ENCODE data around the gene PTPRH. TPM values are rescaled to one million over a fixed set of nuclear protein-coding genes. Genes with fewer than 3 reads are reported as not detected.
"Not testable (repeated sequence)": the region's sequence is repeated elsewhere in the genome, so short reads cannot be mapped to it uniquely, and the experiment has no call there.

PTPRH gene
- total RNA-seq, 4 donors from 2014 or later, result 0.42 to 2.7 (median 1.4) TPM

GRCh38 chr19:55213547-55213946 lies 4.2 kb upstream of the PTPRH start:
- Histone ChIP-seq H3K4me1 (peaks cover 17 to 33% (median 26%) of the 10 kb centered on the region in 4 donors), H3K4me3 (no peak overlapping the region), H3K9me3 (peaks cover 0 to 11% (median 7%) of the 10 kb centered on the region in 4 donors), H3K27me3 (peaks cover 0 to 66% (median 2%) of the 10 kb centered on the region in 4 donors), H3K36me3 (no peaks in the 10 kb centered on the region), H3K27ac (replicated peaks in 1 of 4) (no peak overlapping the region)
- TF ChIP-seq POLR2AphosphoS5 (IDR thresholded peaks at IDR 0.05), result no peak
- TF ChIP-seq EP300 (IDR thresholded peaks at IDR 0.05), result no peak
- TF ChIP-seq POLR2A (IDR thresholded peaks at IDR 0.05; ENCODE audit: low read depth), result no peak
- TF ChIP-seq CTCF (IDR thresholded peaks at IDR 0.05), result no peak
- intact Hi-C loops (cut with DNase I), result no loop called here
- 88% methylated on average over 7 of the region's 7 CpGs for WGBS
- DNase-seq (ENCODE audit: extremely low spot score), result no peak

- intact Hi-C loops (cut with DNase I), result no loop called here
- WGBS, result 90% methylated on average over 2 of the region's 3 CpGs
- Histone ChIP-seq H3K27ac (replicated peaks in 1 of 4) (no peak overlapping the region), H3K4me3 (no peak overlapping the region), H3K9me3 (peaks cover 0 to 11% (median 7%) of the 10 kb centered on the region in 4 donors), H3K27me3 (peaks cover 0 to 66% (median 2%) of the 10 kb centered on the region in 4 donors), H3K36me3 (no peaks in the 10 kb centered on the region), H3K4me1 (peaks cover 17 to 33% (median 26%) of the 10 kb centered on the region in 4 donors)
- DNase-seq (ENCODE audit: extremely low spot score), result no peak
- TF ChIP-seq POLR2A (IDR thresholded peaks at IDR 0.05; ENCODE audit: low read depth) (no peak), EP300 (IDR thresholded peaks at IDR 0.05) (no peak), CTCF (IDR thresholded peaks at IDR 0.05) (no peak), POLR2AphosphoS5 (IDR thresholded peaks at IDR 0.05) (no peak)
These were observed 3.1 kb upstream of the PTPRH start for GRCh38 chr19:55212447-55212846.

- Histone ChIP-seq H3K4me1 (peaks cover 14 to 29% (median 25%) of the 10 kb centered on the region in 4 donors), H3K27ac (replicated peaks in 1 of 4) (no peak overlapping the region), H3K9me3 (peaks cover 0 to 11% (median 7%) of the 10 kb centered on the region in 4 donors), H3K36me3 (no peaks in the 10 kb centered on the region), H3K27me3 (peaks cover 0 to 58% (median 0%) of the 10 kb centered on the region in 4 donors), H3K4me3 (no peak overlapping the region)
- WGBS, result 65% methylated on average over 17 of the region's 17 CpGs
- TF ChIP-seq POLR2A (IDR thresholded peaks at IDR 0.05; ENCODE audit: low read depth) (no peak), CTCF (IDR thresholded peaks at IDR 0.05) (no peak), POLR2AphosphoS5 (IDR thresholded peaks at IDR 0.05) (no peak), EP300 (IDR thresholded peaks at IDR 0.05) (no peak)
- intact Hi-C loops (cut with DNase I), result no loop called here
- DNase-seq (ENCODE audit: extremely low spot score), result no peak
These were observed 582 bp upstream of the PTPRH start for GRCh38 chr19:55209693-55210472.

GRCh38 chr19:55206664-55207500 lies 2.4 kb downstream of the PTPRH start:
- intact Hi-C loops (cut with DNase I), result no loop called here
- Histone ChIP-seq H3K4me3 (peak overlapping the region; percentile 16 to 39 (median 26)), H3K27ac (replicated peaks in 1 of 4) (no peak overlapping the region), H3K9me3 (peaks cover 0 to under 1% (median 0%) of the 10 kb centered on the region in 4 donors), H3K36me3 (no peaks in the 10 kb centered on the region), H3K27me3 (peaks cover 0 to 42% (median 0%) of the 10 kb centered on the region in 4 donors), H3K4me1 (peaks cover 14 to 29% (median 25%) of the 10 kb centered on the region in 4 donors)
- WGBS, result 34% methylated on average over 29 of the region's 29 CpGs
- peak; percentile 93 for DNase-seq (ENCODE audit: extremely low spot score)
- TF ChIP-seq POLR2AphosphoS5 (IDR thresholded peaks at IDR 0.05) (peak; percentile 25 to 36), EP300 (IDR thresholded peaks at IDR 0.05) (no peak), CTCF (IDR thresholded peaks at IDR 0.05) (no peak), POLR2A (IDR thresholded peaks at IDR 0.05; ENCODE audit: low read depth) (peak; percentile 14)

- intact Hi-C loops (cut with DNase I); H3K4me3 ChIP-seq; H3K9me3 ChIP-seq; H3K36me3 ChIP-seq; DNase-seq (ENCODE audit: extremely low spot score); H3K4me1 ChIP-seq; H3K27ac ChIP-seq (replicated peaks in 1 of 4): not testable (repeated sequence)
- WGBS, result 65% methylated on average over 7 of the region's 10 CpGs
- peaks cover 0 to 67% (median 0%) of the 10 kb centered on the region in 4 donors for H3K27me3 ChIP-seq
These were observed 7.1 kb downstream of the PTPRH start for GRCh38 chr19:55202199-55202598.
